Stimulated activated CD8-positive, alpha-beta memory T cell treated with anti-CD3 and anti-CD28 coated beads, Interleukin-2, amount 100 ng/mL, for 48 hours (primary cell): Measurements from ENCODE around the gene UNC13D.
"Not testable (repeated sequence)": the region's sequence is repeated elsewhere in the genome, so short reads cannot be mapped to it uniquely, and the experiment has no call there.

ENCODE experiments used
- DNase-seq, 2 donors: peaks; one replicate each; pipeline ENCODE4 v3.0.0-alpha.2; 2020; ENCODE audit warnings: low read depth in 2 of 2

UNC13D gene

GRCh38 chr17:75799402-75799801 is 44.8 kb downstream of the UNC13D start:
- DNase-seq, result no peak

- no peak for DNase-seq
These were observed 48.2 kb downstream of the UNC13D start for GRCh38 chr17:75795820-75796607.

GRCh38 chr17:75793460-75793859 is 50.7 kb downstream of the UNC13D start:
- no peak for DNase-seq

- no peak for DNase-seq
These were observed 53.0 kb downstream of the UNC13D start for GRCh38 chr17:75791254-75791653.

GRCh38 chr17:75785016-75785890 is 59.0 kb downstream of the UNC13D start:
- DNase-seq, result peak; percentile 78

- peak; percentile 88 to 91 for DNase-seq
These were observed 59.7 kb downstream of the UNC13D start, which contains the start of gene UNK for GRCh38 chr17:75784473-75785015. UNK (plus strand) TSS chr17:75784806; CDS start chr17:75784881, 75 bp downstream.

GRCh38 chr17:75783803-75784472 is 60.3 kb downstream of the UNC13D start:
- DNase-seq, result no peak

- DNase-seq, result no peak
These were observed 61.0 kb downstream of the UNC13D start for GRCh38 chr17:75783069-75783783.

GRCh38 chr17:75779987-75780889 is 64.0 kb downstream of the UNC13D start:
- no peak for DNase-seq

- DNase-seq, result peak; percentile 83 to 85
These were observed 64.8 kb downstream of the UNC13D start for GRCh38 chr17:75779250-75779986.

GRCh38 chr17:75778861-75779249 is 65.3 kb downstream of the UNC13D start:
- peak in 1 of 2 donors; percentile 58 for DNase-seq

GRCh38 chr17:75778066-75778860 is 65.9 kb downstream of the UNC13D start:
- DNase-seq, result not testable (repeated sequence)

GRCh38 chr17:75777296-75777922 is 66.8 kb downstream of the UNC13D start:
- no peak for DNase-seq
